SK-N-SH (cell line): ENCODE results near the gene WDR27.

ENCODE experiments used
- CTCF ChIP-seq: fragments of 200-600 bp; sonication (generic); IDR thresholded peaks from 2 replicates; pipeline ENCODE4 v1.6.1; 2017; ENCODE audit warnings: antibody characterized with exemption, mild to moderate bottlenecking, moderate library complexity
- EP300 ChIP-seq, 2 experiments: IDR thresholded peaks; 2 replicates each; pipeline versions ENCODE4 v1.4.0 to v1.6.1; 2012; ENCODE audit warnings: borderline replicate concordance in 1 of 2, low read depth in 1 of 2, low read length in 1 of 2
- FOXM1 ChIP-seq: IDR thresholded peaks from 2 replicates; pipeline ENCODE4 v1.4.0; 2012; ENCODE audit warnings: low read depth, mild to moderate bottlenecking
- IRF3 ChIP-seq: fragments of 150-350 bp; IDR thresholded peaks from 2 replicates; pipeline ENCODE4 v1.6.1; 2016; ENCODE audit warnings: mild to moderate bottlenecking, low read depth, low read length
- MAX ChIP-seq: IDR thresholded peaks from 2 replicates; pipeline ENCODE4 v1.4.0; 2012; ENCODE audit warnings: low read depth
- POLR2AphosphoS5 ChIP-seq: IDR thresholded peaks from 2 replicates; pipeline ENCODE4 v1.6.1; 2012; ENCODE audit warnings: low read depth, low read length
- RAD21 ChIP-seq: IDR thresholded peaks from 2 replicates; pipeline ENCODE4 v1.6.1; 2012; ENCODE audit warnings: mild to moderate bottlenecking, low read length
- RCOR1 ChIP-seq: fragments of 150-350 bp; IDR thresholded peaks from 2 replicates; pipeline ENCODE4 v1.6.1; 2017; ENCODE audit warnings: antibody characterized with exemption, low read length
- RFX5 ChIP-seq: IDR thresholded peaks from 2 replicates; pipeline ENCODE4 v1.6.1; 2012; ENCODE audit warnings: mild to moderate bottlenecking, improper control_type of control experiment, low read length
- TAF1 ChIP-seq: IDR thresholded peaks from 2 replicates; pipeline ENCODE4 v1.6.1; 2012; ENCODE audit warnings: low read depth, mild to moderate bottlenecking, low read length, moderate library complexity, borderline replicate concordance
- USF2 ChIP-seq: fragments of 150-350 bp; IDR thresholded peaks from 2 replicates; pipeline ENCODE4 v1.6.1; 2017; ENCODE audit warnings: antibody characterized with exemption, low read length, low read depth, borderline replicate concordance
- YY1 ChIP-seq: IDR thresholded peaks from 2 replicates; pipeline ENCODE4 v1.4.0; 2012; ENCODE audit warnings: low read depth, mild to moderate bottlenecking
- ZBTB33 ChIP-seq: IDR thresholded peaks from 2 replicates; pipeline ENCODE4 v1.4.0; 2012; ENCODE audit warnings: low read depth, borderline replicate concordance

GRCh38 chr6:169738204-169738975 is 36.6 kb upstream of the WDR27 start:
- TF ChIP-seq POLR2AphosphoS5: no peak
- TF ChIP-seq RCOR1: no peak
- no peak for TF ChIP-seq CTCF
- no peak for TF ChIP-seq USF2
- TF ChIP-seq FOXM1: no peak
- TF ChIP-seq YY1: no peak
- TF ChIP-seq RAD21: no peak
- TF ChIP-seq MAX: no peak
- TF ChIP-seq ZBTB33: no peak
- TF ChIP-seq EP300 (IDR thresholded peaks at IDR 0.05; ENCODE audit: borderline replicate concordance in 1 of 2, low read depth in 1 of 2, low read length in 1 of 2): no peak
- TF ChIP-seq TAF1: no peak
- no peak for TF ChIP-seq IRF3
- TF ChIP-seq RFX5: no peak
